Measurements from ENCODE around the gene LHPP.

LHPP gene

DNA sequence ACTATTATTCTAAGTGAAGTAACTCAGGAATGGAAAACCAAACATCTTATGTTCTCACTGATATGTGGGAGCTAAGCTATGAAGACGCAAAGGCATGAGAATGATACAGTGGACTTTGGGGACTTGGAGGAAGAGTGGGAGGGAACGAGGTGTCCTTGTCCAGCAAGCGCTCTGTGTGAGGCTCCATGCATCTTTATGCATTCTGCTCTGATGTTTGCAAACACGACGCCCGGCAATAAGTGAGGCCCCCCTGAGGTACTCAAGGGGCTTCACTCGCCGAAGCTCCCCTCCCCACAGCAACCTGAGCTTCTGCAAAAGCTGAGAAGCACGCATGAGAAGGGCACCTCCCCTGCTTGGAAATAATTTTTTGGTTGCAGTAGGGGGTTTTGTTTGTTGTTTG is 103.3 kb downstream of the LHPP start:
- Histone ChIP-seq H3K56ac (ENCODE audit: low read length) (no peak overlapping the region), H3K9ac (ENCODE audit: low read length) (no peak overlapping the region), H4K5ac (ENCODE audit: low read length) (no peak overlapping the region), H3K79me2 (ENCODE audit: control insufficient read depth, insufficient read depth, low read length) (no peaks in the 10 kb centered on the region), H4K8ac (ENCODE audit: low read depth, low read length) (no peak overlapping the region), H3K4ac (ENCODE audit: low read depth, low read length) (no peak overlapping the region), H2AK5ac (ENCODE audit: low read length) (no peak overlapping the region), H3K36me3 (ENCODE audit: control insufficient read depth, insufficient read depth, low read length) (no peaks in the 10 kb centered on the region), H2BK120ac (ENCODE audit: low read depth, low read length) (no peak overlapping the region), H3K27ac (ENCODE audit: low read depth, low read length) (no peak overlapping the region), H3K4me1 (ENCODE audit: control insufficient read depth, low read depth, low read length) (peaks cover 5% of the 10 kb centered on the region), H3K4me2 (ENCODE audit: low read length) (no peak overlapping the region), H3K23ac (ENCODE audit: low read length) (no peak overlapping the region), H3K27me3 (ENCODE audit: insufficient read depth, low read length, poor library complexity) (no peaks in the 10 kb centered on the region), H3K4me3 (ENCODE audit: low read length) (no peak overlapping the region), H2BK5ac (ENCODE audit: low read length) (no peak overlapping the region), H3K18ac (ENCODE audit: low read length) (no peak overlapping the region), H2BK15ac (replicated peaks; ENCODE audit: low read depth) (no peak overlapping the region), H3K79me1 (ENCODE audit: low read length) (no peaks in the 10 kb centered on the region)
- no peak for DNase-seq
- WGBS (ENCODE audit: extremely low coverage, insufficient coverage, low lambda C conversion rate) = no CpG with 5 or more reads among the region's 9 CpGs

DNA sequence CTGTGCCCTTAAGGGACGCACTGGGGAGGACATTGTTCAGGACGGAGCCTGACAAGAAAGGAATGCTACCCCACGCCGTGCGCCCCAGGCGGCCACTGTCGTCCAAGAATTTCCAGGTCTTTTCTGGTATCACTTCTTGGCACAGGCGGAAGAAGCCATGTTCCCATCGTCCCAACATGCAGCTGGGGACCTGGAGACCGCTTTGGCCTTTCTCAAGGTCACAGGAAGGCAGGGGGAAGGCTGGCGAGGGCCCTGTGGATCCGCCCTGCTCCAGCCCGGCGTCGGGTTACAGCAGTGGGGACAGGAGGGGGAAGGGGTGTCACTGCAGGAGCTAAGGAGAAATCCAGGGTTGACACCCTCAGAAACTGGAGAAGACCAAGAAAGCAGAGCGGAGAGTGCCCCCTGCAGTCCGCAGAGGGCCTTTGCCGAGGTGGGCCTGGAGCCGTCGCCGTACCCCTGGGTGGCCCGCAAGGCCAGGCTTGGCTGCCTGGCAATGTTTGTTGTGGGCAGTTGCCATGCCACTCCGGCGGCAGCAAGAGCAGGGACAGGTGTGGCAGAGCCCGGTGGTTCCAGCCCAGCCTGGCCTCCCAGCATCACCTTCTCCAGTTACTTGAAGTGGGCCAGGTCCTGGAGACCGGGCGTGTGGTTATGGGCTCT is 104.1 kb downstream of the LHPP start:
- Histone ChIP-seq H3K4me3 (ENCODE audit: low read length) (no peak overlapping the region), H4K8ac (ENCODE audit: low read depth, low read length) (no peak overlapping the region), H3K4ac (ENCODE audit: low read depth, low read length) (no peak overlapping the region), H2BK120ac (ENCODE audit: low read depth, low read length) (no peak overlapping the region), H3K36me3 (ENCODE audit: control insufficient read depth, insufficient read depth, low read length) (no peaks in the 10 kb centered on the region), H2BK5ac (ENCODE audit: low read length) (no peak overlapping the region), H3K4me1 (ENCODE audit: control insufficient read depth, low read depth, low read length) (peaks cover 5% of the 10 kb centered on the region), H2BK15ac (replicated peaks; ENCODE audit: low read depth) (no peak overlapping the region), H4K5ac (ENCODE audit: low read length) (no peak overlapping the region), H3K18ac (ENCODE audit: low read length) (no peak overlapping the region), H3K27me3 (ENCODE audit: insufficient read depth, low read length, poor library complexity) (no peaks in the 10 kb centered on the region), H3K56ac (ENCODE audit: low read length) (peak overlapping the region; percentile 82), H3K79me1 (ENCODE audit: low read length) (no peaks in the 10 kb centered on the region), H3K9ac (ENCODE audit: low read length) (peak overlapping the region; percentile 44), H3K23ac (ENCODE audit: low read length) (no peak overlapping the region), H2AK5ac (ENCODE audit: low read length) (no peak overlapping the region), H3K79me2 (ENCODE audit: control insufficient read depth, insufficient read depth, low read length) (no peaks in the 10 kb centered on the region), H3K27ac (ENCODE audit: low read depth, low read length) (no peak overlapping the region), H3K4me2 (ENCODE audit: low read length) (peak overlapping the region; percentile 19)
- DNase-seq = peak; percentile 89
- WGBS (ENCODE audit: extremely low coverage, insufficient coverage, low lambda C conversion rate) = no CpG with 5 or more reads among the region's 27 CpGs

DNA sequence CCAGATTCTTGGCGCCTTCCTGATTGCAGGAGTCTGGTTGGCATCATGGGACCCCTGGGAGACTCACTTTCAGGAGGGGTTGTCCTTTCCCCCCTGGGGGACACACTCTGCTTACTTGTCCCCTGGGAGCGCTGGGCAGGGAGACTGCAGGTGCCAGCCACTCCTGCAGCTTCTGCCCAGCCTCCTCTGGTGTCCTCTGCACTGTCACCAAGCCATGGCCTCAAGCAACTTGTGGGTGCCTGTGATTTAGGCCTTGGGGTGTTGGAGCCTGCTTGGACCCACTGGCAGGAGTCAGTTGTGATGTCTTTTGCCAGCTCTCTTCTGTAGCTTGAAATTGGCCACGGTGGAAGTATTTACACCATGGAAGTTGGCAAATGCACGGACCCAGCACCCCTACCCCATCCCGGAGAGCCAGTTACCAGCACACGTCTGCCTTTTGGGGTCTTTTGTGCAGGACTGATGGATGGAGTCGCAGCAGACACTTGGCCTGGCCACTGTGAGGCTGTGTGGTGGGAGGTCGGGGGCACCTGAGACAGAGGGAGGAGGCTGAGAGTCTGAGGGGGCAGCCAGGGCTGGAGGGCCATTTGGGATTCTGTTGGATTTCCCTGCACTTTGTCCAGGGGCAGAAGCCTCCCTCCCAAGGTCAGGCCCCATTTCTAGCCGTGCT is 104.7 kb downstream of the LHPP start:
- Histone ChIP-seq H2BK5ac (ENCODE audit: low read length) (no peak overlapping the region), H2BK120ac (ENCODE audit: low read depth, low read length) (no peak overlapping the region), H4K5ac (ENCODE audit: low read length) (no peak overlapping the region), H3K27me3 (ENCODE audit: insufficient read depth, low read length, poor library complexity) (no peaks in the 10 kb centered on the region), H3K4me1 (ENCODE audit: control insufficient read depth, low read depth, low read length) (peaks cover 5% of the 10 kb centered on the region), H3K4me2 (ENCODE audit: low read length) (no peak overlapping the region), H3K79me1 (ENCODE audit: low read length) (no peaks in the 10 kb centered on the region), H4K8ac (ENCODE audit: low read depth, low read length) (no peak overlapping the region), H3K23ac (ENCODE audit: low read length) (no peak overlapping the region), H3K4me3 (ENCODE audit: low read length) (no peak overlapping the region), H3K56ac (ENCODE audit: low read length) (no peak overlapping the region), H3K18ac (ENCODE audit: low read length) (no peak overlapping the region), H3K4ac (ENCODE audit: low read depth, low read length) (no peak overlapping the region), H3K9ac (ENCODE audit: low read length) (no peak overlapping the region), H2AK5ac (ENCODE audit: low read length) (no peak overlapping the region), H3K79me2 (ENCODE audit: control insufficient read depth, insufficient read depth, low read length) (no peaks in the 10 kb centered on the region), H3K27ac (ENCODE audit: low read depth, low read length) (no peak overlapping the region), H2BK15ac (replicated peaks; ENCODE audit: low read depth) (no peak overlapping the region), H3K36me3 (ENCODE audit: control insufficient read depth, insufficient read depth, low read length) (no peaks in the 10 kb centered on the region)
- WGBS (ENCODE audit: extremely low coverage, insufficient coverage, low lambda C conversion rate) = no CpG with 5 or more reads among the region's 9 CpGs
- no peak for DNase-seq

DNA sequence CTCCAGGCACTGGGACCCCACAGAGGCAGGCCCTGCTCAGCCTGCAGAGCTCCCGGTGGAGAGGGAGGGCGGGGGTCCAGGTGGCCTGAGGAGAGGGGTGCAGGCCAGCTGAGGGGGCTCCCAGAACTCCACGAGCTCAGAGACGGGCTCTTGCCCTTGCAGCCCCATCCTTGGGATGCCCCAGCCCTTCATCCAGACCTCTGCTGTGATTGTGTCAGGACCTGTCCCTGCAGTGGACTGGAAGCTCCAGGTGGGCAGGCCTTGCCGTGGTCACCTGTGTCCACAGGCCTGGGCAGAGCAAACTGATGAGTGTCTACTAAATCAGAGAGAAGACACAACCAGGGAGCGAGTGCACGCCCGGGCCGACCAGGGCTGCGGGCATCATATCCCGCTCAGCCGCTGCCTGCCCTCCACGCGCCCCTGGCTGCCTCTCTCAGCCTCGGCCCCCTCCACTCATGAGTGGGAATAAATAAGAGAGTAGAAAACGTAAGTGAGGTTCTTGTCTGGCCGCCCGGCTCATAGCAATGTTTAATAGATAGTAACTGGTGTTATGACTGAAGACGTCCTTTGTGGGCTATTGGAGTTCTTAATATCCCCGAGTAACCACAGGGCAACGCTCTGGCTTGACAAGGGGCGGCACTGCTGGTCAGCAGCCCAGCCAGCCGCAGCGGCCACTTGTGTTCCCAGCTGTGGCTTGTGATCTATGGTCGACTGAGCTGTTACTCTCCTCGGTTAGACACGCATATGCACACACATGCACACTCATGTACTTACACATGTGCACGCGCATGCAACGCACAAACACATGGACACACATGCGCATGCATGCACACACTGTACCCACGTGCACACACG is 105.6 kb downstream of the LHPP start:
- H2BK5ac ChIP-seq (ENCODE audit: low read length) = no peak overlapping the region
- no peaks in the 10 kb centered on the region for H3K36me3 ChIP-seq (ENCODE audit: control insufficient read depth, insufficient read depth, low read length)
- no peak overlapping the region for H3K23ac ChIP-seq (ENCODE audit: low read length)
- H3K4me1 ChIP-seq (ENCODE audit: control insufficient read depth, low read depth, low read length) = peaks cover 5% of the 10 kb centered on the region
- H4K8ac ChIP-seq (ENCODE audit: low read depth, low read length) = no peak overlapping the region
- no peak for DNase-seq
- no peak overlapping the region for H3K4me3 ChIP-seq (ENCODE audit: low read length)
- H3K9ac ChIP-seq (ENCODE audit: low read length) = no peak overlapping the region
- no peaks in the 10 kb centered on the region for H3K27me3 ChIP-seq (ENCODE audit: insufficient read depth, low read length, poor library complexity)
- no peak overlapping the region for H3K4ac ChIP-seq (ENCODE audit: low read depth, low read length)
- no CpG with 5 or more reads among the region's 33 CpGs for WGBS (ENCODE audit: extremely low coverage, insufficient coverage, low lambda C conversion rate)
- no peak overlapping the region for H3K18ac ChIP-seq (ENCODE audit: low read length)
- no peaks in the 10 kb centered on the region for H3K79me1 ChIP-seq (ENCODE audit: low read length)
- H2BK120ac ChIP-seq (ENCODE audit: low read depth, low read length) = no peak overlapping the region
- no peak overlapping the region for H3K4me2 ChIP-seq (ENCODE audit: low read length)
- no peak overlapping the region for H3K56ac ChIP-seq (ENCODE audit: low read length)
- no peak overlapping the region for H4K5ac ChIP-seq (ENCODE audit: low read length)
- H3K27ac ChIP-seq (ENCODE audit: low read depth, low read length) = no peak overlapping the region
- H2AK5ac ChIP-seq (ENCODE audit: low read length) = no peak overlapping the region
- no peak overlapping the region for H2BK15ac ChIP-seq (replicated peaks; ENCODE audit: low read depth)
- no peaks in the 10 kb centered on the region for H3K79me2 ChIP-seq (ENCODE audit: control insufficient read depth, insufficient read depth, low read length)

DNA sequence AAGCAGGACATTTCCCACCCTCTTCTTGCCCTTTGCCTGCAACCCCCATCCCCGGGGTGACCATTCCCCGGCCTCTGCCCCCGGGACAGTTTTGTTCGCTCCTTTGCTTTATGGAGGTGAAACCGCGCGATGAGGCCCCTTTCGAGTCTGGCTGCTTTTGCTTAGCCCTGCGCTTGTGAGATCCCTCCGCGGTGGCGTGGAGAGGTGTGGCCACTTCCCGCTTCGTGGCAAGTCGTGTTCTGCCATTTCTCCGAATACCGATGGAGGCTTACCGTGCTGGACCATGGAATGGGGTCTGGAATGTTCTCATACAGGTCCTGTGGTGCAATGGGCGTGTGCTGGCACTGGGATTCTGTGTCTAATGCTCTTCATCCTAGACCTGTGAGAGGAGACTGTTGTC is 106.7 kb downstream of the LHPP start:
- H3K4ac ChIP-seq (ENCODE audit: low read depth, low read length) = no peak overlapping the region
- no peaks in the 10 kb centered on the region for H3K36me3 ChIP-seq (ENCODE audit: control insufficient read depth, insufficient read depth, low read length)
- no peak overlapping the region for H3K18ac ChIP-seq (ENCODE audit: low read length)
- H2BK5ac ChIP-seq (ENCODE audit: low read length) = no peak overlapping the region
- H3K27me3 ChIP-seq (ENCODE audit: insufficient read depth, low read length, poor library complexity) = no peaks in the 10 kb centered on the region
- no peak overlapping the region for H4K8ac ChIP-seq (ENCODE audit: low read depth, low read length)
- no peak overlapping the region for H2BK120ac ChIP-seq (ENCODE audit: low read depth, low read length)
- peaks cover 5% of the 10 kb centered on the region for H3K4me1 ChIP-seq (ENCODE audit: control insufficient read depth, low read depth, low read length)
- no peak overlapping the region for H3K4me3 ChIP-seq (ENCODE audit: low read length)
- no peak overlapping the region for H4K5ac ChIP-seq (ENCODE audit: low read length)
- H2AK5ac ChIP-seq (ENCODE audit: low read length) = no peak overlapping the region
- H3K27ac ChIP-seq (ENCODE audit: low read depth, low read length) = no peak overlapping the region
- DNase-seq = no peak
- H3K56ac ChIP-seq (ENCODE audit: low read length) = no peak overlapping the region
- no peaks in the 10 kb centered on the region for H3K79me1 ChIP-seq (ENCODE audit: low read length)
- H3K9ac ChIP-seq (ENCODE audit: low read length) = no peak overlapping the region
- H3K23ac ChIP-seq (ENCODE audit: low read length) = no peak overlapping the region
- no peak overlapping the region for H2BK15ac ChIP-seq (replicated peaks; ENCODE audit: low read depth)
- no peaks in the 10 kb centered on the region for H3K79me2 ChIP-seq (ENCODE audit: control insufficient read depth, insufficient read depth, low read length)
- no peak overlapping the region for H3K4me2 ChIP-seq (ENCODE audit: low read length)
- no CpG with 5 or more reads among the region's 19 CpGs for WGBS (ENCODE audit: extremely low coverage, insufficient coverage, low lambda C conversion rate)

Data from mesendoderm (in vitro differentiated cells).